ENCODE data around the gene PEX14.

DNA sequence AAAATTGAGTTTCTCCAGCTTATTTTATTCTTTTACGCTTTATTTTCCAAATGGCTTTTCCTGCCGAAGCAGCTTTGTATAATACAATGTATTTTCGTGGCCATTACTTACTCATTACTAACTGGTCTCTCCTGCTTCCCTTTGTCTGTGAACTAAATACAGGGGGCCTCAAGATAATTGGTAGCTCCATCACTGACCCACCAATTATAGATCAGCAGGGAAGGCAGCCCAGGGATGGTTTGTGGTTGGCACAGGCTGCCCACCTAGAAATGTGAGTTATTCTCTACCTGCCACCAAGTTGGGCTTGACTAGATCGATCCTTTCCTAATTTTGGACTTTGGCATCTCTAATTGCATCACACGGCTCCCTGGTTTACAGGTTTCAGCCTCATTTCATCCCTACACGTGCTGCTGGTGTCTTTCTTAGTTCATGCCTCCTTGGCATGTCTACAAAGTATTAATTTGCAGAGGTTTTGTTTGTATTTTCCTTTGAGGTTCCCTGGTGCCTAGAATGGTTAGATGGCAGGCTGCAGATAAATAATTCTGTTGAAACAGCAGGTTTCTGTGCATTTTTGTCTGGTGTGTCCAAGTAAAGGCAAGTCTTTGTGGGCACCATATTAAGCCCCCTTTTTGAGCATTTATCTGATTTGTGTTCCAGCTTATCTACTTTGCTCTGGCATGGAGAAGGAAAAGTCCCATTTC lies 35.2 kb downstream of the PEX14 start:
- TF ChIP-seq, protein P1, sequence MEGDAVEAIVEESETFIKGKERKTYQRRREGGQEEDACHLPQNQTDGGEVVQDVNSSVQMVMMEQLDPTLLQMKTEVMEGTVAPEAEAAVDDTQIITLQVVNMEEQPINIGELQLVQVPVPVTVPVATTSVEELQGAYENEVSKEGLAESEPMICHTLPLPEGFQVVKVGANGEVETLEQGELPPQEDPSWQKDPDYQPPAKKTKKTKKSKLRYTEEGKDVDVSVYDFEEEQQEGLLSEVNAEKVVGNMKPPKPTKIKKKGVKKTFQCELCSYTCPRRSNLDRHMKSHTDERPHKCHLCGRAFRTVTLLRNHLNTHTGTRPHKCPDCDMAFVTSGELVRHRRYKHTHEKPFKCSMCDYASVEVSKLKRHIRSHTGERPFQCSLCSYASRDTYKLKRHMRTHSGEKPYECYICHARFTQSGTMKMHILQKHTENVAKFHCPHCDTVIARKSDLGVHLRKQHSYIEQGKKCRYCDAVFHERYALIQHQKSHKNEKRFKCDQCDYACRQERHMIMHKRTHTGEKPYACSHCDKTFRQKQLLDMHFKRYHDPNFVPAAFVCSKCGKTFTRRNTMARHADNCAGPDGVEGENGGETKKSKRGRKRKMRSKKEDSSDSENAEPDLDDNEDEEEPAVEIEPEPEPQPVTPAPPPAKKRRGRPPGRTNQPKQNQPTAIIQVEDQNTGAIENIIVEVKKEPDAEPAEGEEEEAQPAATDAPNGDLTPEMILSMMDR (IDR thresholded peaks at IDR 0.05): no peak
- no peak for TF ChIP-seq POLR2A (IDR thresholded peaks at IDR 0.05)
- TF ChIP-seq POLR2AphosphoS5 (IDR thresholded peaks at IDR 0.05): no peak

Measured in breast epithelium (tissue), 3 donors.